ENCODE data around the gene BPIFB3. TPM values are rescaled to one million over a fixed set of nuclear protein-coding genes. Genes with fewer than 3 reads are reported as not detected.

Gene BPIFB3
- total RNA-seq, 1 donor from 2014 or later, result not detected

- no peak for DNase-seq (ENCODE audit: extremely low spot score, unreplicated experiment)
- Mint-ChIP-seq H3K4me3 (no peak within 1 kb of the TSS), H3K36me3 (no peaks in the 10 kb centered on the region), H3K27ac (no peak within 1 kb of the TSS), H3K4me1 (ENCODE audit: unreplicated experiment) (no peaks in the 10 kb centered on the region), H3K27me3 (peaks cover 29% of the 10 kb centered on the region), H3K9me3 (peaks cover 4% of the 10 kb centered on the region)
- TF ChIP-seq CTCF (conservative IDR thresholded peaks at IDR 0.05), result no peak
Observed at GRCh38 chr20:33031531-33031930, 22.2 kb upstream of the BPIFB3 start, which contains the start of gene BPIFB6. Gene BPIFB6, plus strand, starts transcription at chr20:33031648. Its CDS starts 0 bp downstream, at chr20:33031648.

- Mint-ChIP-seq H3K27me3 (peaks cover 25% of the 10 kb centered on the region), H3K4me3 (no peak overlapping the region), H3K4me1 (ENCODE audit: unreplicated experiment) (no peaks in the 10 kb centered on the region), H3K36me3 (no peaks in the 10 kb centered on the region), H3K27ac (no peak overlapping the region), H3K9me3 (peaks cover 4% of the 10 kb centered on the region)
- no peak for DNase-seq (ENCODE audit: extremely low spot score, unreplicated experiment)
- no peak for TF ChIP-seq CTCF (conservative IDR thresholded peaks at IDR 0.05)
Observed at GRCh38 chr20:33032555-33032954, 21.1 kb upstream of the BPIFB3 start.

DNA sequence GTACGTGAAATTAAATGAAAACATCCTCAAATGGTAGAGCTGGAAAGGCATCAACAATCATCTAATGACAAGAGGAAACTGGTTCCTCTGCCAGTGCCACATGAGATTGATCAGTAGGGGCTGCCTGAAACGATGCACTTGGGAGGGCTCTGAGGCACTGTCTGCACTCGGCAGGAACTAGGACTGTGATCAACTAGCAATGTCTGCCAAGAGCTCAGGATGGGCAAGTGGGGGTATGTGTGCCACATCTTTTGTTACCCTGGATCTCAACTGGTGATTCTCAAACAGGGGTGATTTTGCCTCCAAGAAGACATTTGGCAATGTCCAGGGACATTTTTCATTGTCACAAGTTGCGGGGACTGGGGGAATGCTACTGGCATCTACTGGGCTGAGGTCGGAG is 20.3 kb upstream of the BPIFB3 start:
- H3K36me3 Mint-ChIP-seq, result no peaks in the 10 kb centered on the region

GRCh38 chr20:33034115-33034514 is 19.6 kb upstream of the BPIFB3 start:
- Mint-ChIP-seq H3K4me3 (no peak overlapping the region), H3K4me1 (ENCODE audit: unreplicated experiment) (no peaks in the 10 kb centered on the region), H3K36me3 (no peaks in the 10 kb centered on the region), H3K27me3 (peaks cover 40% of the 10 kb centered on the region), H3K9me3 (peaks cover 4% of the 10 kb centered on the region), H3K27ac (no peak overlapping the region)
- DNase-seq (ENCODE audit: extremely low spot score, unreplicated experiment), result no peak
- no peak for TF ChIP-seq CTCF (conservative IDR thresholded peaks at IDR 0.05)

More for the DNA sequence above, 20.3 kb upstream of the BPIFB3 start:
- peaks cover 33% of the 10 kb centered on the region for H3K27me3 Mint-ChIP-seq
- peaks cover 4% of the 10 kb centered on the region for H3K9me3 Mint-ChIP-seq
- DNase-seq (ENCODE audit: extremely low spot score, unreplicated experiment), result no peak
- H3K4me1 Mint-ChIP-seq (ENCODE audit: unreplicated experiment), result no peaks in the 10 kb centered on the region
- H3K27ac Mint-ChIP-seq, result no peak overlapping the region
- no peak for TF ChIP-seq CTCF (conservative IDR thresholded peaks at IDR 0.05)
- H3K4me3 Mint-ChIP-seq, result no peak overlapping the region

GRCh38 chr20:33034901-33035492 is 18.7 kb upstream of the BPIFB3 start:
- H3K27me3 Mint-ChIP-seq, result peaks cover 47% of the 10 kb centered on the region
- H3K27ac Mint-ChIP-seq, result no peak overlapping the region
- peaks cover 4% of the 10 kb centered on the region for H3K9me3 Mint-ChIP-seq
- H3K4me3 Mint-ChIP-seq, result no peak overlapping the region
- no peaks in the 10 kb centered on the region for H3K4me1 Mint-ChIP-seq (ENCODE audit: unreplicated experiment)
- H3K36me3 Mint-ChIP-seq, result no peaks in the 10 kb centered on the region
- TF ChIP-seq CTCF (conservative IDR thresholded peaks at IDR 0.05), result no peak
- DNase-seq (ENCODE audit: extremely low spot score, unreplicated experiment), result no peak
